ENCODE measurements around the gene HLA-A. TPM values are rescaled to one million over a fixed set of nuclear protein-coding genes. Genes with fewer than 3 reads are reported as not detected.

HLA-A gene
- 174 and 178 TPM in 2 replicates for total RNA-seq

DNA sequence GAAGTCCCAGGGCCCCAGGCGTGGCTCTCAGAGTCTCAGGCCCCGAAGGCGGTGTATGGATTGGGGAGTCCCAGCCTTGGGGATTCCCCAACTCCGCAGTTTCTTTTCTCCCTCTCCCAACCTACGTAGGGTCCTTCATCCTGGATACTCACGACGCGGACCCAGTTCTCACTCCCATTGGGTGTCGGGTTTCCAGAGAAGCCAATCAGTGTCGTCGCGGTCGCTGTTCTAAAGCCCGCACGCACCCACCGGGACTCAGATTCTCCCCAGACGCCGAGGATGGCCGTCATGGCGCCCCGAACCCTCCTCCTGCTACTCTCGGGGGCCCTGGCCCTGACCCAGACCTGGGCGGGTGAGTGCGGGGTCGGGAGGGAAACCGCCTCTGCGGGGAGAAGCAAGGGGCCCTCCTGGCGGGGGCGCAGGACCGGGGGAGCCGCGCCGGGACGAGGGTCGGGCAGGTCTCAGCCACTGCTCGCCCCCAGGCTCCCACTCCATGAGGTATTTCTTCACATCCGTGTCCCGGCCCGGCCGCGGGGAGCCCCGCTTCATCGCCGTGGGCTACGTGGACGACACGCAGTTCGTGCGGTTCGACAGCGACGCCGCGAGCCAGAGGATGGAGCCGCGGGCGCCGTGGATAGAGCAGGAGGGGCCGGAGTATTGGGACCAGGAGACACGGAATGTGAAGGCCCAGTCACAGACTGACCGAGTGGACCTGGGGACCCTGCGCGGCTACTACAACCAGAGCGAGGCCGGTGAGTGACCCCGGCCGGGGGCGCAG is at the start of gene HLA-A:
TSS of gene HLA-A (plus strand) at position 258 of the 778 bp plus-strand sequence. CDS start at position 280, 22 bp downstream.

Other genes with a start within 250 kb of the HLA-A start
- 1.3 and 1.8 TPM in 2 replicates for gene HLA-F, start 219.1 kb upstream of the HLA-A start, total RNA-seq
- gene HLA-G, start 114.7 kb upstream of the HLA-A start, total RNA-seq, result 5.9 and 9.1 TPM in 2 replicates
- 34.3 and 54.7 TPM in 2 replicates for gene POLR1H, start 118.7 kb downstream of the HLA-A start, total RNA-seq
- 36.7 and 39.9 TPM in 2 replicates for gene PPP1R11, start 124.7 kb downstream of the HLA-A start, total RNA-seq
- 3.3 and 4.9 TPM in 2 replicates for gene RNF39, start 133.2 kb downstream of the HLA-A start, total RNA-seq
- 0.05 TPM in 1 of 2 replicates, not detected in the other for gene TRIM31, start 170.6 kb downstream of the HLA-A start, total RNA-seq
- not detected in 2 replicates for gene TRIM40, start 193.6 kb downstream of the HLA-A start, total RNA-seq
- gene TRIM10, start 218.7 kb downstream of the HLA-A start, total RNA-seq, result not detected in 2 replicates
- gene TRIM15, start 221.0 kb downstream of the HLA-A start, total RNA-seq, result not detected in 2 replicates